Adrenal gland (tissue), 5 donors: ENCODE results near the gene PRRT4.

Experiments
- POLR2A ChIP-seq, 2 donors: fragments of 450-650 bp; IDR thresholded peaks; one replicate each; pipeline ENCODE4 v1.6.1; 2017; ENCODE audit warnings: antibody characterized with exemption in 2 of 2, mild to moderate bottlenecking in 2 of 2, moderate library complexity in 1 of 2
- TF ChIP-seq, protein P1 (sequence below), 6 experiments: fragments of 450-650 bp in 4 of 6; fragments of 200-600 bp in 2 of 6; sonication (generic) in 1 of 6; IDR thresholded peaks; 1 replicate in 5 of 6; 2 replicates in 1 of 6; pipeline versions ENCODE4 v1.5.1 to v1.8.0; 2016 to 2021; ENCODE audit warnings: antibody characterized with exemption in 6 of 6, mild to moderate bottlenecking in 2 of 6, moderate library complexity in 1 of 6
- donor health status: DM: no; HTN: no; CAD: no.

DNA sequence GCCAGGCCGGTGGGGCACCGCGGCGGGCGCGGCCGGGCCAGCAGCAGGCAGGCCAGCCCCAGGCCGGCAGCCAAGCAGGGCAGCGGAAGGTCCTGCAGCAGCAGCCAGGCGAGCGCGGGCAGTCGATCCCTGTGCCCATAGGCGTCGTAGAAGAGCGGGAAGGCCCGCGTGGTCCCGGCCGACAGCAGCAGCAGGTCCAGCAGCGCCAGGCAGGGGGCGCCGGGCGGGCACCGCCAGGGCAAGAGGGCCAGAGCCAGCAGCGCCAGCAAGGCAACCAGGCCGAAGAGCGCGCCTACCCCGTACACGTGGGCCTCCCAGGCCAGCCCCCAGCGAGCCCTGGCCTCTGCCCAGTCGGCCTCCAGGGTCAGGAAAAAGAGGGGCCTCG lies 9.3 kb downstream of the PRRT4 start:
- TF ChIP-seq, protein P1, sequence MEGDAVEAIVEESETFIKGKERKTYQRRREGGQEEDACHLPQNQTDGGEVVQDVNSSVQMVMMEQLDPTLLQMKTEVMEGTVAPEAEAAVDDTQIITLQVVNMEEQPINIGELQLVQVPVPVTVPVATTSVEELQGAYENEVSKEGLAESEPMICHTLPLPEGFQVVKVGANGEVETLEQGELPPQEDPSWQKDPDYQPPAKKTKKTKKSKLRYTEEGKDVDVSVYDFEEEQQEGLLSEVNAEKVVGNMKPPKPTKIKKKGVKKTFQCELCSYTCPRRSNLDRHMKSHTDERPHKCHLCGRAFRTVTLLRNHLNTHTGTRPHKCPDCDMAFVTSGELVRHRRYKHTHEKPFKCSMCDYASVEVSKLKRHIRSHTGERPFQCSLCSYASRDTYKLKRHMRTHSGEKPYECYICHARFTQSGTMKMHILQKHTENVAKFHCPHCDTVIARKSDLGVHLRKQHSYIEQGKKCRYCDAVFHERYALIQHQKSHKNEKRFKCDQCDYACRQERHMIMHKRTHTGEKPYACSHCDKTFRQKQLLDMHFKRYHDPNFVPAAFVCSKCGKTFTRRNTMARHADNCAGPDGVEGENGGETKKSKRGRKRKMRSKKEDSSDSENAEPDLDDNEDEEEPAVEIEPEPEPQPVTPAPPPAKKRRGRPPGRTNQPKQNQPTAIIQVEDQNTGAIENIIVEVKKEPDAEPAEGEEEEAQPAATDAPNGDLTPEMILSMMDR (IDR thresholded peaks at IDR 0.05), result peak; percentile 26 to 75 (median 50)
- TF ChIP-seq POLR2A (IDR thresholded peaks at IDR 0.05), result no peak
